Measurements from ENCODE around the gene CC2D2A.
"Not testable (repeated sequence)": the region's sequence is repeated elsewhere in the genome, so short reads cannot be mapped to it uniquely, and the experiment has no call there.

Gene CC2D2A

DNA sequence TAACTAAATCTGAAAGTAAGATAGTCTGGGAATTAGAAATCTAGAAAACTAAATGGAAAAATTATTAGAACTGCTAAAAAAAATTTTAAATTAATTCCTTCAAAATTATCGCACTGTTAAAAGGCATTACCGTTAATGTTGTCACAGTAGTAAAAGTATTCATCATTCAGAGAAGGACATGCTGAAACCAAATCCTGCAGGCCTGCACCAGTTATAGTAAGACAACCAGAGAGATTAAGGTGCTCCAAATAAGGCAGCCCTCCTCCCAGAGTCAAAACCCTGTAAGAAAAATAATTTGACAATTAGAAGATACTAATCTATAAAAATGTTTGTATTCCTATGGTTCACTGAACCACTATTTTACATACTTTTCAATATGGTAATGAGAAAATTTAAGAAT, 142.5 kb downstream of the CC2D2A start:
- Histone ChIP-seq H3K27me3 (ENCODE audit: insufficient read depth, low read length) (no peaks in the 10 kb centered on the region), H3K4me3 (ENCODE audit: low read depth, low read length) (no peak overlapping the region), H3K27ac (ENCODE audit: low read depth, low read length) (no peak overlapping the region), H3K79me2 (ENCODE audit: control insufficient read depth, insufficient read depth, low read length, unreplicated experiment) (peaks cover 9% of the 10 kb centered on the region), H2AFZ (ENCODE audit: low read length, unreplicated experiment) (no peak overlapping the region), H3K36me3 (ENCODE audit: insufficient read depth, low read length) (peaks cover 25% of the 10 kb centered on the region), H3K4me1 (ENCODE audit: control insufficient read depth, insufficient read depth, low read length, unreplicated experiment) (no peaks in the 10 kb centered on the region)

DNA sequence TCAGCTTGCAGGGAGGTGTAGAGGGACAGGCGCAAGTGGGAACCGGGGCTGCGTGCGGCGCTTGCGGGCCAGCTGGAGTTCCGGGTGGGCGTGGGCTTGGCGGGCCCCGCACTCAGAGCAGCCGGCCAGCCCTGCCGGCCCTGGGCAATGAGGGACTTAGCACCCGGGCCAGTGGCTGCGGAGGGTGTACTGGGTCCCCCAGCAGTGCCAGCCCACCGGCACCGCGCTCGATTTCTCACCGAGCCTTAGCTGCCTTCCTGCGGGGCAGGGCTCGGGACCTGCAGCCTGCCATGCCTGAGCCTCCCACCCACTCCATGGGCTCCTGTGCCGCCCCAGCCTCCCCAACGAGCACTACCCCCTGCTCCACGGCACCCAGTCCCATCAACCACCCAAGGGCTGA, 145.2 kb downstream of the CC2D2A start:
- not testable (repeated sequence) for H3K27ac ChIP-seq (ENCODE audit: low read depth, low read length); H3K27me3 ChIP-seq (ENCODE audit: insufficient read depth, low read length); H3K4me1 ChIP-seq (ENCODE audit: control insufficient read depth, insufficient read depth, low read length, unreplicated experiment); H2AFZ ChIP-seq (ENCODE audit: low read length, unreplicated experiment); H3K4me3 ChIP-seq (ENCODE audit: low read depth, low read length)
- peaks cover 36% of the 10 kb centered on the region for H3K36me3 ChIP-seq (ENCODE audit: insufficient read depth, low read length)
- H3K79me2 ChIP-seq (ENCODE audit: control insufficient read depth, insufficient read depth, low read length, unreplicated experiment) = peaks cover 31% of the 10 kb centered on the region

DNA sequence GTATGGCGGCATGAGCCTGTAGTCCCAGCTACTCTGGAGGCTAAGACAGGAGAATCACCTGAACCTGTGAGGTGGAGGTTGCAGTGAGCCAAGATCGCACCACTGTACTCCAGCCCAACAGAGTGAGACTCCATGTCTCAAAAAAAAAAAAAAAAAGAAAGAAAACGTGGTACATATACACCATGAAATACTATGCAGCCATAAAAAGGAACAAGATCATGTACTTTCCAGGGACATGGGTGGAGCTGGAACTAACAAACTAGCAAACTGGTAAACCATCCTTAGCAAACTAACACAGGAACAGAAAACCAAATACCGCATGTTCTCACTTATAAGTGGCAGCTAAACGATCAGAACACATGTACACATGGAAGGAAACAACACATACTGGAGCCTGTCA, 147.7 kb downstream of the CC2D2A start:
- not testable (repeated sequence) for H3K27me3 ChIP-seq (ENCODE audit: insufficient read depth, low read length); H2AFZ ChIP-seq (ENCODE audit: low read length, unreplicated experiment); H3K27ac ChIP-seq (ENCODE audit: low read depth, low read length); H3K4me3 ChIP-seq (ENCODE audit: low read depth, low read length); H3K4me1 ChIP-seq (ENCODE audit: control insufficient read depth, insufficient read depth, low read length, unreplicated experiment)
- H3K79me2 ChIP-seq (ENCODE audit: control insufficient read depth, insufficient read depth, low read length, unreplicated experiment) = peaks cover 51% of the 10 kb centered on the region
- H3K36me3 ChIP-seq (ENCODE audit: insufficient read depth, low read length) = peaks cover 47% of the 10 kb centered on the region

- H3K36me3 ChIP-seq (ENCODE audit: insufficient read depth, low read length) = peaks cover 46% of the 10 kb centered on the region
Observed at GRCh38 chr4:15636818-15637217, 167.1 kb downstream of the CC2D2A start.

DNA sequence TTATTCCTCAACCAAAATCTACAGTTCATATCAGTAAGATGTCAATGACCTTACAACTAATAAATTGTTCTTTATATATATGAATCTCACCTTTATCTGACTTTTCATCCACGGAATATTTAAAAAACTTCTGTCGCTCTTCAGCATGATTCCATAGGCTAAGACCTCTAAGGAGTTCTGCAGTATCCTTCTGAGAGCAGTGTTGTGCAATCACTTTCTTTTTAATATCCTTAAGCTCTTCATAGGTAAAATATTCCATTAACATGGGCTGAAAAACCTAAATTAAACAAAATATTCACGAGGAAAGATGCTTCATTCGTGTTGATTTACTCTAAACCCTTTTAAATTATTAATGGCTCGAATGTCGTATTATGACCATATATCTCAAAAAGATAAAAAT, 168.7 kb downstream of the CC2D2A start:
- H3K27me3 ChIP-seq (ENCODE audit: insufficient read depth, low read length) = no peaks in the 10 kb centered on the region
- H3K36me3 ChIP-seq (ENCODE audit: insufficient read depth, low read length) = peaks cover 38% of the 10 kb centered on the region
- H3K79me2 ChIP-seq (ENCODE audit: control insufficient read depth, insufficient read depth, low read length, unreplicated experiment) = peaks cover 13% of the 10 kb centered on the region
- H3K4me1 ChIP-seq (ENCODE audit: control insufficient read depth, insufficient read depth, low read length, unreplicated experiment) = no peaks in the 10 kb centered on the region
- no peak overlapping the region for H2AFZ ChIP-seq (ENCODE audit: low read length, unreplicated experiment)
- H3K4me3 ChIP-seq (ENCODE audit: low read depth, low read length) = no peak overlapping the region
- no peak overlapping the region for H3K27ac ChIP-seq (ENCODE audit: low read depth, low read length)

More at GRCh38 chr4:15636818-15637217, 167.1 kb downstream of the CC2D2A start:
- Histone ChIP-seq H3K79me2 (ENCODE audit: control insufficient read depth, insufficient read depth, low read length, unreplicated experiment) (peaks cover 4% of the 10 kb centered on the region), H3K4me1 (ENCODE audit: control insufficient read depth, insufficient read depth, low read length, unreplicated experiment) (no peaks in the 10 kb centered on the region), H3K27ac (ENCODE audit: low read depth, low read length) (no peak overlapping the region), H3K4me3 (ENCODE audit: low read depth, low read length) (no peak overlapping the region), H3K27me3 (ENCODE audit: insufficient read depth, low read length) (no peaks in the 10 kb centered on the region), H2AFZ (ENCODE audit: low read length, unreplicated experiment) (no peak overlapping the region)

DNA sequence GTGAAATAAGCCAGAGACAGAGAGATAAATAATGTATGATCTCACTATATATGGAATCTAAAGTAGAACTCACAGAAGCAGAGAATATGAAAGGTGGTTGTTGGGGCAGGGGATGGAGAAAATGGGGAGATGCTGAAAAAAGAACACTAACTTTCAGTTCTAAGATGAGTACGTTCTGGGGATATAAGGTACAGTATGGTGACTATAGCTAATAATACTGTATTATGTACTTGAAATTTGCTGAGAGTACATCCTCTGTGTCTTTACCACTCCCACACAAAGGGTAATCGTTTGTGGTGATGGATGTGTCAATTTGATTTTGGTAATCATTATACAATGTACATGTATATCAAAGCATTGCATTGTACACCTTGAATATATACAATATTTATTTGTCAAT, 178.9 kb downstream of the CC2D2A start:
- peaks cover 92% of the 10 kb centered on the region for H3K79me2 ChIP-seq (ENCODE audit: control insufficient read depth, insufficient read depth, low read length, unreplicated experiment)
- H3K36me3 ChIP-seq (ENCODE audit: insufficient read depth, low read length) = no peaks in the 10 kb centered on the region
- H3K4me3 ChIP-seq (ENCODE audit: low read depth, low read length) = no peak overlapping the region
- H3K27ac ChIP-seq (ENCODE audit: low read depth, low read length) = no peak overlapping the region
- no peak overlapping the region for H2AFZ ChIP-seq (ENCODE audit: low read length, unreplicated experiment)
- peaks cover 26% of the 10 kb centered on the region for H3K4me1 ChIP-seq (ENCODE audit: control insufficient read depth, insufficient read depth, low read length, unreplicated experiment)
- no peaks in the 10 kb centered on the region for H3K27me3 ChIP-seq (ENCODE audit: insufficient read depth, low read length)

DNA sequence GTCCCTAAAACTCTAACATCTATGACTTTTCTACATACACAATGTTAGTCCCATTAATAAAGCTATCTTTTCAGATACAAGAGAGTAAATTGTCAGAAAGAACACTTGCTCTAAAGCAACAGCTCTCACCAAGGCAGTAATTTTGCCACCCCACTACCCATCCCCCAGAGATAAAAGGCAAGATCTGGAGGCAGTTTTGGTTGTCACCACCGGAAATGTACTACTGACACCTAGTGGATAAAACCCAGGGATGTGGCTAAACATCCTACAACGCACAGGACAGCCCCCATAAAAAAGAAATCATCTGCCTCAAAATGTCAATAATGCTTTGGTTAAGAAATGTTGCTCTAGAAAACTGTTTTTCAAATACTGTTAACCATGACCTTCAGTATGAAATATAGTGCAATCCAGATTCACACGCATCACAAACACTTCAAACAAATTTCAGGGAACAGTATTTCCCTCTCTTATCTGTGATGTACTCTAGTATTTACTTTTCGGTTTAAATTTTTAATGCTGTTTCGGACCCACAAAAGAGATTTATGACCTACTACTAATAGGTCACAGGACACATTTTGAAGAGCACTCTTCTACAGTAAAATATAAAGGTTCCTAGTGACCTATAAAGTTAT, 180.3 kb downstream of the CC2D2A start:
- no peaks in the 10 kb centered on the region for H3K36me3 ChIP-seq (ENCODE audit: insufficient read depth, low read length)
- peaks cover 93% of the 10 kb centered on the region for H3K79me2 ChIP-seq (ENCODE audit: control insufficient read depth, insufficient read depth, low read length, unreplicated experiment)
- no peaks in the 10 kb centered on the region for H3K27me3 ChIP-seq (ENCODE audit: insufficient read depth, low read length)
- no peak overlapping the region for H3K4me3 ChIP-seq (ENCODE audit: low read depth, low read length)
- H3K4me1 ChIP-seq (ENCODE audit: control insufficient read depth, insufficient read depth, low read length, unreplicated experiment) = peaks cover 26% of the 10 kb centered on the region
- no peak overlapping the region for H3K27ac ChIP-seq (ENCODE audit: low read depth, low read length)
- no peak overlapping the region for H2AFZ ChIP-seq (ENCODE audit: low read length, unreplicated experiment)
